GM20431 (cell line): ENCODE measurements around the gene RELT.

Experiments used
- in situ Hi-C: fragments of 300-500 bp; cut with MseI, MboI; formaldehyde crosslinking; loops from one replicate; pipeline ENCODE4 v1.15.0; 2020; ENCODE audit warnings: low sequenced_read_pairs; ENCODE audit not compliant: unreplicated experiment

Gene RELT

DNA sequence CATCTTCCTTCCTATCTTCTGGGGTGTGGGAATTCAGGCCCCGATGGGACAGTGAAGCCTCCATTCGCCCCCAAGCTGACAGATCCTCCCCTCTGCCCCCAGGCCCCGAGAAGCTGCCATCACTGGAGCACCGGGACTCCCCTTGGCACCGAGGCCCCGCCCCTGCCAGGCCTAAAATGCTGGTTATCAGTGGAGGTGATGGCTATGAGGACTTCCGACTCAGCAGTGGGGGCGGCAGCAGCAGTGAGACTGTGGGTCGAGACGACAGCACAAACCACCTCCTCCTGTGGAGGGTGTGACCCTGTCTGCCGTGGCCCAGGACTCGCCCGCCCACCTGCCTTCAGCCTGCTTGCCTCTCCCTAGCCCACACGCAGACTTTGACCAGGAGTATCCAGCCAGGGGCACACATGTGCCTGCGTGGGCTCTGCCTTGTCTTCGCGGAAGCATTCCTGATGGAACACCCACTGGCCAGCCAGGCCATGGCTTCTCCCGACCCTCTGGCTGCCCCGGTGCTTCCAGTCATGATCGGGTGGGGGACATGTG is 8.6 kb upstream of the RELT start:
- in situ Hi-C loops: no loop called here

DNA sequence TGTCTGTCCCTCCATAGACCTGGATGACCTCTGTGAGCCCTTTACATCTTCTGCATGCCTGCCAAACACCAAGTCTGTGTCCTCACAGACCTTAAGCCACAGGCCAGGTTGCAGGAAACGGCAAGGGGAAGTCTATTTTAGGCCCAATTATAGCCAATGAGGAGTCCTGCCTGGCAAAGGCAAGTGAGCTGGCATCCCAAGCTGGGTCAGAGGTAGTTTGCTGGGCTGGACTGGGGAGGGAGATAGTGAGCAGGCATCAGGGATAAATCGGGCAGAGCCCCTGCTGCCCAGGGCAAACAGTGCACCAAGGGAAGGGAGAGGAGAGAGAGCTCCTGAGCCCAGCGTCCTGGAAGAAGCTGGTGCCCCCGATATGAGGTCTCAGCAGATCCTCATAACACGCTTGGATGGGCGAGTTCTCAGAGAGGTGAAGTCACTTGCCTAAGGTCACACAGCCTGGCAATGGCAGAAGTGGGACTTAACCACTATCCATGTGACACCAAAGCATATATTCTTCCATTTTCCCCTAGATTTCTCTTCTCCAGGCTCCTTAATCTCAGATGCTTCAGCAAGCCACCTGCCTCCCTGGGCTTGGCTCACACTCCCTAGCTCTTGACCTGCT is 3.7 kb upstream of the RELT start:
- in situ Hi-C loops: no loop called here

DNA sequence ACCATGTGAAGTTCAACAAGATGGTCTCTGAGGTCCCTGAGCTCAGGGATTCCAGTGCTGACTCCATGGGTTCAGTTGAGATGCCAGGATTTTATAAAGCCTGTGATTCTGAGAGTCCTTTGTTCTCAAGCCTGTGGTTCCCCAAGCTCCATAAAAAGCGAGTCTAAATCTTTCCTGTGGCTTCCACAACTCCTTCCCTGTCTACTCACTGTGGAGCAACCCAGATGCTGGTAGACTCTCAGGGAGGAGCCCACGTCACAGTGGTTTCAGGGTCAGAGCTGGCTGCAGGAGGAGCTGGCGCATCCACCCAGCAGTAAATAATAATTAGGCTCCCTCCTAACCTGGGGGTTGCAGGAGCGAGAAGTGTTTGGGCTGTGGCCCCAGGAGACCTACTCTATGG is 2.0 kb upstream of the RELT start:
- in situ Hi-C loops: no loop called here

DNA sequence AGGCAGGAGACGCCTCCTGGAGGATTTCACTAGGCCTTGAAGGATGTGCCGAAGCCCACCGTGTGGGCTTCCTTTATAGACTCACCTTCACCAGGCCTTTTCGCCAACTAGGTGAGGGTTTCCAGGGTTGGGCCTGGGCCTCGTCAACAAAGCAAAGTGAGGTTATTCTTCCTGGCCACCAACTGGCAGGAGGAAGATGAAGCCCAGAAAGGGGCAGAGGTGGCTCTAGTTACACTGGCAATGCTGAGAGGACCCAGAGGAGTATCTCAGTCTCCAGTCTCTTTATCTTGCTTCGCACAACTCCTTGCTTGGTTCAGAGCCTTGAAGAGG is 404 bp upstream of the RELT start:
- in situ Hi-C loops: no loop called here

DNA sequence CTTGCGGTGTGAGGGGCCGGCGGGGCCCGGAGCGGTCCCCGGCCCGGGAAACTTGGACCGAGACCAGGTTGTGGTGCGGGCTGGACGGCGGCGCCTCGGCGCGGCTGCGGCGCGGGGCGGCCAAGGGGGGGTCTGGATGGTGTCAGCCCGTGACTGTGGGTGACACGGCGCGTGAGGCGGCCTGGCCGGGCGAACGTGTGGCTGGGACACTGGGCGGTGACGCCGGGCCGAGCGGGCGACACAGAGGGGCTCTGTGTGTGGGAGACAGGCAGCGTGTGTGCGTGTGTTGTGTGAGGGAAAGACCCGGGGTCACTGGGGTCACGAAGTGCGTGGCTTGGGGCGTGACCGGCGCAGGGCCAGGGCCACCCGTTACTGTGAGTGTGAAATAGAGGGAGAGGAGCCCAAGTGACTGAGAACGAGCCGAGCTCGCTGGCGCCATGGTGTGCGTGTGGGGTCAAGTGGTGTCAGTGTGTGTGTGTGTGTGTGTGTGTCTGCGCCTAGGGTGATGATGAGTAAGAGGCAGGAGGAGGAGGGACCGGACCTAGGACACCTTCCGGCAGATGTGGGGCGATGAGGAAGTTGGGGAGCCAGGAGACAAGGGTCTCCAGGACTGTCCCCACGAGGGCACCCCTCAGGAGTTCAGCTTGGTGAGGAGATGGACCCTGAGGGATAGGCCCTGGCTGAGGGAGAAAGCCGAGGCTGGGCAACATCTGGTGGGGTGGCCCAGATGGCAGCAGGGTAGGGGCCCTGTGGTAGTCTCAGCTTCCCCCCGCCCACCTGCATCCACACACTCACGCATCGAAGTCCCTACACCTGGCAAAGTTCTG is 817 bp downstream of the RELT start:
- in situ Hi-C loops: no loop called here

DNA sequence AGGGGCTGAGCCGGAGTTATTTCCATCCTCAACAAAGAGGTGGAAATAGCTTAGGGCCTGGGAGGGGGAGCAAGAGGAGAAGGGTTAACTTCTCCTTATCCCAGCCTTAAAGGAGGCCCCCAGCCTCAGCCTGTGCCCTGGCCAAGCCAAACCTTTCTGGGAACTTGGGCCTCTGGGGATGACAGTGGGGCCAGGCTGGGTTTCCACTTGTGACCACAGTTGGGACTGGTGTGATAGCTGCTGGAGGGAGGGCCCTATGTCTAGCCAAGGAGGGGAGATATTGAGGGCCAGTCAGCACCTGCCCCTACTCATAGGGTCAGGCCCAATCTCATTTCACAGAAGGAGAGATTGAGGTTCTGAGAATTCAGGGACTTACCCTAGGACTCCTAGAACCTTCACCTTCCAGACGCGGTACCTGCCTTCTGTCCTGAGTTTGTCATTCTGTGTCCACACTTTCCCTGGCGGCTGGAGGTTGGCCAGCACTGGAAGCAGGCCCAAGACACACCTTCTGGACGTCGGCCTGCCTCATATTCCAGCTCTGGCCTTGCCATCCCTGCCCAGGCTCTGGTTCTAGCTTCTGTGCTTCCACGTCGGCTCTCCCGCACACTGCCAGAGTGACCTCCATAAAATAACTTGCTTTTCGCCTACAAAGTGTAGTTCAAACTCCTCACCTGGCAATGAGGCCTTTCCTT is 3.1 kb downstream of the RELT start:
- in situ Hi-C loops: no loop called here

DNA sequence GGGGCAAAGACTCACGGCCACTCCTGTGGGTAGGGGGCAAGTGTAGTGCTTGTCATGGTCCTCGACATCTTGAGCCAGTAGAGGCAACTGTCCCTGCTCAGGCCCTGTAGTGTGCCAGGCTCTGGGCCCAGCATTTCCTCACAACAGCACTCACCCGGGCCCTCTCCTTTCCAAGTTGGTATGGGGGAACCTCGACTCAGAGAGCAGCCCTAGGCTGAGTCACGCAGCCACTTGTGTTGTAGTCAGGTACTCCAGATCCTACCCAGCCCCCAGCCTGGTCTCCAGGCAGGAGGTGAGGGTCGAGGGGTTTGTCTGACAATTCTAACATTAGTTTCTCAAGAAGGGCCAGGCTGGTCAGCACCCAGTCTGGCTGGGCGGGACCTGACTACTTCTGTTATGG is 4.1 kb downstream of the RELT start:
- in situ Hi-C loops: no loop called here

DNA sequence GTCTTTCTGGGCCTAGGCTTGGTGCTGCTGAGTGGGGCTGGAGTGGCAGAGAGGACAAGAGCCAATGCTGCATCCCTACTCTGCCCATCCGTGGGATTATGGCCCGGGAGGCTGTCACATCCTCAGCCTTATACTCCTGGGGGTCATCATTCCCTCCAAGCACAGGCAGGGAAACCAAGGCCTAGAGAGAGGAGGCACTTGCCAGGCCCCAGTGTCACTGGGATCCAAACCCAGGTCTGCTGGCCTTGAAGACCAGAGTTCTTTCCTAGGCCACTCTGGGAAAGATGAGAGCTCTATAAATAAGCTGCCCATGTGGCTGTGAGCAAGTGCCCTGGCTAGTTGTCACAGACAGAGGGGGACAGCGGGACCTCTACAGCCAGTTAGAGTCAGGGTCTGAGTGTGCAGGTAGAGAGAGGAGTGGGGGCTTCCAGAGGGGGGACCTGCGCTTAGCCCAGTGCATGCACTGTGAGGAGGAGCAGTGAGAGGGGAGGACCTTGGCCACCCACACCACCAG is 4.8 kb downstream of the RELT start:
- in situ Hi-C loops: no loop called here

DNA sequence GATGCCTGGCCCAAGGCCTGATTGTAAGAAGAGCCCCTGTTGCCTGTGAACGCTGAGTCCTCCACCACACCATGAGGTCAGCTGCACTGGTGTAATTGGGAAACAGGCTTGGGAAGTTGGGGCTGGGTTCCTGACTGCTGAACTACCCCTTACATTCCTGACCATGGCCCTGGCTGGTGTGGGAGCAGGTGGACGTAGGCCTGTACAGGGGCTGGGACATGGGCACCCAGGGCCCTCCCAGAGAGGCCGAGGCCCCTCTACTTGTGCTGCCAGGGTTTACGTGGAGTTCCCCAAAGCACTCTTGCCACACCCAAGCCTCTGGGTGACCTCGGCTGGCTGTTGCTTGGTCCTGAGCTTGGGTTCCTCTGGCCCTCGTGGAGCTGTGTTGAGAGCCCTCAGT is 5.4 kb downstream of the RELT start:
- in situ Hi-C loops: no loop called here

DNA sequence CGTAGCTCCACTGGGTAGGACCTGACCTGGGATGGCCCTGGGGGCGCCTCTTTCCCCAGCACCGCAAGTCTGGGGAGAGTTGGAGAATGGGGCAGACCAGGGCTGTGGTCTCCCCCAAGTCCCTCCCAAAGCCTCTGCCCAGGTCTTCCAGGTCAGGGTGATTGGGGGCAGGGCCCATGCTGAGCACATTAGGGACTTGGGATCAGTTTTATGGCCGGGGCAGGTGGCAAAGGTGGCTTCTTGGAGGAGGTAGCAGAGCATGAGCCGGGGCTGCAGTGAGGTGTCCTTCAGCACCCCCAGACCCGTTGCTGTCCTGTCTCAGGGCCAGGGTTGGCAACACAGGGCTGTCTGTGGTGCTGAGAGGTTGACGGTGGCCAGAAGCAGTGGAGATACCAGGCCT is 6.0 kb downstream of the RELT start:
- in situ Hi-C loops: no loop called here

DNA sequence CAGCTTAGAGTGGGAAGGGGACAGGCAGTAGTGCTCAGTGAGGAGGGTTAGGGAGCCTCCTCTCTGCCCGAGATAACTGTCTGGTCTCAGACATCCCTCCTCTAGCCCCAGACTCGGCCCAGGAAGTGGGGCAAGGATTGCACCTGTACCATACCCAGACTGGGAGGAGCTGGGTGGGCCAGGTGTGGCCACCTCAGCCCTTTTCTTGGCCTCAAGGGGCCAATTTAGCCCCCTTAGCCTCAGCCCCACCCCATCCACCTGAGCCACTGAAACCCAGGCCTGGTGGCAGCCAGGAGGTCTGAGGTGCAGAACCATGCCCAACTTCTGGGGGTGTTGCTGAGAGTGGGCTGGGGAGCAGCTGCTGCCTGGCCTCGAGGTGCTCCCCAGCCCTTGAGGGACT is 6.5 kb downstream of the RELT start:
- in situ Hi-C loops: no loop called here

DNA sequence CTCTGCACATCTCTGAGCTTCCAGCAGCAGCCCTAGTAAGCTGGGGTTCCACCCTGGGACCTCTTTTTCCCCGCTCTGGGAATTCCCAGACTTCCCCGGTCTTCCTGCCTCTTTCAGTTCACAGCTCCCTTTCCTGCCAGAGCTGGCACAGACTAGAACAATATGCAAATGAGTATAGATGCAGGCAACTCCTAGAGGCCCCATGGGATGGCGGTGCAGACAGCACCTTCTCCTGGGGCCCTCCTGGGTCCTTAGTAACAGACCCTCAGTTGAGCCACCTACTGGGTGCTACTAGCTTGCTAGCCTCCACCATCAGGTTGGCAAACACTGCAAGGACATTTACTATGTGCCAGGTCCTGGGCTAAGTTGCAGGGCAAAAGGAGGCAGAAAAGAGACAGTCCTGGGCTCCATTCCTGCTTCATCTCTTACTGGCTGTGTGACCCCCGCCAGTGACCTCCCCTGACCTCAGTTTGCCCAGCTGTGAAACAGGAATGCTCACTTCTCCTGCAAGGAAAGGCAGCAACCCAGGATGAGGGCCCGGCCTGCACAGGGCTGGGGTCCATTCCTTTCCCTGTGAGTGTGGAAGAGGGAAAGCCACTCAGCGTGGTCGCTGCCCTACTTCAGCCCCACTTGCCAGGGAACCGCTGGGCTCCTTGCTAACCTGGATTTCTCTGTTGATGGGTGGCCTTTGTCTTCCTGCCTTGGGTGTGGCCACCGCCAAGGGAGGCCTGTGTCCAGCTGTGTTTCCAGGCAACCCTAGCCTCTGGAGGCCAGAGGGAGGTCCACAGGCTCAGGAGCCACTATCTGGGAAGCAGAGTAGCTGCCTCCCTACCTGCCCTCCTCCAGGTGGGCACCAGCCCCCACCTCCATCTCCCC is 7.3 kb downstream of the RELT start:
- in situ Hi-C loops: no loop called here

DNA sequence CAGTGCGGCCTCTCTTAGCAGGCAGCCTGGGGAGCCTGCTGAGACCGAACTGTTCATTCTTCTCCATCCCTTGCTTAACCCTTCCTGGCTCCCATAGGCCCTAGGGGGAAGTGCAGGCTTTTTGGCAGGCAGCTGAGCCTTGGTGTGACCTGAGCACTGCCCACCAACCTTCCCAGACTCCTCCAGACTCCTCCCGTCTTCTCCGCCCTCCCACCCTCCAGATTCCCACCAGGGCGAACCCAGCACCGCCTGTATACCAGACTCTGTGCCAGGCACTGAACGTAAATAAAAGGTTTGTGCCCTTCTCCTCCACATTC is 7.9 kb downstream of the RELT start:
- in situ Hi-C loops: no loop called here

DNA sequence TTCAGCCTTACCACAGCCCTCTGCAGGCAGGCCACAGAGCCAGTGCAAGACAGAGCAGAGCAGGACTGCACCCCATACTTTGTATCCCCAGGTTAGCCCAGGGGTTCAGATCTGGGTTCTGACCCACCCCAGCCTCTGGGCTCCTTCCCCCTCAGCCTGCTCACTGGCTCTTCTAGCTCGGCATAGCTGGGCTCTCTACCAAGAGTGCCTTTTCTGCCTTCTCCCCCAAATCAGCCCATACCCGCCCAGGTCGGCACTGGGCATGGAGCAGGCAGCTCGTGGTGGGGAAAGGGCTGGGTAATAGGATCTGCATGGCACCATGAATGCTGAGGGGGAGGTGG is 8.3 kb downstream of the RELT start:
- in situ Hi-C loops: no loop called here

DNA sequence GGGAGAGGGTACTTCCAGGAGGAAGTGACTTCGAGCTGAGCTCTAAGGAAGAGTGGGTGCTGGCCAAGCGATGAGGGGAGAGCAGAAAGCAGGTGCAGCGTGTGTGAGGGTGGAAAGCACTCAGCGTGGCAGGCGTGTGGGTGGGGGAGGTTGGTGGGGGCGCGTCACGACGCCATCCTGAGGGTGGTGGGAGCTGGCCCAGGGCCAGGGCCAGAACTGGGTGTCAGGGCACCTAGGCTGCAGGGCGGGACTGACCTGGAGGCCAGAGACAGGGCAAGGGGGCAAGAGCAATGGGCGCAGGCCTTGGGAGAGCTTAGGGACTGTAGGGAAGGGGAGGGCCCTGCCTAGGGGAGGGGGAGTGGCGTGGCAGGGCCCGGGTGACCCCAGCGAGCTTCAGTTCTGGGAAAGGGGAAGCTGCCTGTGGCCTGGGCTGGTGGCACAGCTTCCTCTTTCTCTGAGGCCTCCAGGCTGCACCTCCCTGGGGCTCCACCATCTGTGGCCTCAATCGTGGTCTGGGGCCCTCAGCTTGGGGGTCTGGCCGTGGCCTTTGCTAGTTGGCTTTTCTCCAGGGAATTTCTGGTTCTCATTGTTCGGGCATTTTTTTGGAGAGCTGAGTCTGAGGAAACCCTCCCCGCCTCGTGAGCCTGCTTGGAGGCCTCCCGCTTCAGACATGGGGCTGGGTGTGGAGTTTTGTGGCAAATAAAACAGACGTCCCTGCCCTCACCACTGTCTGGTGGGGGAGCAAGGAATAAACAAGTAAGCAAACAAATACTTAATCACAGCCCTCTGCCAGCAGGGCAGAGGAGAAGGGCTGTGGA is 8.9 kb downstream of the RELT start:
- in situ Hi-C loops: no loop called here

DNA sequence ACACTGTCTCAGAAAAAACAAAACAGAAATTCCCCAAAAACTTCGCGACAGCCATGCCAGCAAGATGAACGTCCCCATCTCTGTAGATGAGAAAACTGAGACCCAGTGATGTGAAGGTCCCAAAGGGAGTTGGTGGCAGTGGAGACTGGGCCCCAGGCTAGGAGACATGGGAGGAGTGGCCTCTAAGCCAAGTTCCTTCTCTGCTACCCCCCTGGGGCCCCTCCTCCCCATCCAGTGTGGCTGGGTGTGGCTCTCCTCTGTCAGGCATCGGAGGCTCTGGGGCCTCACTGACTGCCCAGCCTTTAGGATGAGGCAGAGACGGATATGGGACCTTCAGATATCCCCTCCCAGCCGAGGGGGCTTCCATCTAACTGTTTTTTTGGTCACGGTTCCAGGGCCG is 9.8 kb downstream of the RELT start:
- in situ Hi-C loops: no loop called here

DNA sequence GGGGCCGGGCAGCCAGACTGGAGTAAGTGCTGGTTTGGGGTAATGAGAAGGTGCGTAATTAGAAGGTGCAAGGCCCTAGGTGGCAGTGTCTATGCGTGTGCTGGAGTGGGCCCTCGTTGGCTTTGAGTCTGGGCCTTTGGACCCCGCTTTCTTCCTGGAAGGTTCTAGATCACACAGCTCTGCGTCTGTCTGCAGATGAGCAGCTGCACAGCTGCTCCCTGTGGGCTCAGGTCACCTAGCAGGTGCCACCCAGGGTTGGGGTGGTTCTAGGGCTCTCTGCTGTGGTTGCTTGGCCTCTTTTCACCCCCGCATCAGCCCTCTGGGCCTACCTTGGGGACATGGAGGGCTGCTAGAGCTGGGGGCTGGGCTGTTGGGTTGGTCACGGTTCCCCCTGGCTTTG is 10.3 kb downstream of the RELT start:
- in situ Hi-C loops: no loop called here

DNA sequence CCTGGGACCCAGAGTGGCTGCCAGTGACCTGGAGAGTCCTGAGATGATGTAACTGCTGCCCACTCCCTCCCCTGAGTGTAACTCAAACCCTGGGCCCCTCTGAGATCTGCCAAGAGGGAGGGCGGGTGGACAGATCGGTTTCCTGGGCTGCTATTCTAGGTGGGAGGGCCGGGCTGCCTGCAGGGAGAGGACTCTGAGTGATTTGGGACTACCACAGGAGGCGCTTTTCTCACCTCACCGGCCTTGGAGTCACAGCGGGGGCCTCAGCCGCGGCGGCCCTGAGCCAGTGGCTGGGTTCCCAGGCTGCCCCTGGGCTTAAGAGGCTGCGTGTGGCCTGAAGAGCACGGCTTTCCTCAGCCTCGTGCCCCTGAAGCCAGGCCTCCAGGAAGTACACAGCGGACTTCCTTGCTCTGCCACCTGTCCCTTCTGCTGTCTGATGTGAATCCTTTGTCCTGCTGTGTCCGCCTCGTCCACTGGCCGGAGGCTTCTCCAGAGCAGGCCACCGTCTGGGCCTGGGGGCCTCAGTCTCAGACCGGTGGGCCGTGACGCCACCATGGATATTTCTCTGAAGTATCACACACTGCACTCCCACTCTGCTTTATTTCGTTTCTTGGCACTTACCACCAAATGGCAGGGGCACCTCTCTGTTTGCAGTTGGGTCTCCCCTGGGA is 11.5 kb downstream of the RELT start:
- in situ Hi-C loops: no loop called here
